Astrocyte (in vitro differentiated cells and primary cell): ENCODE data around the gene FNDC11.

Source experiments
- EZH2 ChIP-seq: IDR thresholded peaks from 2 replicates; pipeline ENCODE4 v1.6.1; 2012; ENCODE audit warnings: mild to moderate bottlenecking, low read length, inconsistent platforms; ENCODE audit not compliant: insufficient read depth
- TF ChIP-seq, protein P1 (sequence below): IDR thresholded peaks from 2 replicates; pipeline ENCODE4 v1.5.1; 2011; ENCODE audit warnings: low read depth, mild to moderate bottlenecking, inconsistent platforms, low read length, moderate library complexity; ENCODE audit not compliant: insufficient read depth

DNA sequence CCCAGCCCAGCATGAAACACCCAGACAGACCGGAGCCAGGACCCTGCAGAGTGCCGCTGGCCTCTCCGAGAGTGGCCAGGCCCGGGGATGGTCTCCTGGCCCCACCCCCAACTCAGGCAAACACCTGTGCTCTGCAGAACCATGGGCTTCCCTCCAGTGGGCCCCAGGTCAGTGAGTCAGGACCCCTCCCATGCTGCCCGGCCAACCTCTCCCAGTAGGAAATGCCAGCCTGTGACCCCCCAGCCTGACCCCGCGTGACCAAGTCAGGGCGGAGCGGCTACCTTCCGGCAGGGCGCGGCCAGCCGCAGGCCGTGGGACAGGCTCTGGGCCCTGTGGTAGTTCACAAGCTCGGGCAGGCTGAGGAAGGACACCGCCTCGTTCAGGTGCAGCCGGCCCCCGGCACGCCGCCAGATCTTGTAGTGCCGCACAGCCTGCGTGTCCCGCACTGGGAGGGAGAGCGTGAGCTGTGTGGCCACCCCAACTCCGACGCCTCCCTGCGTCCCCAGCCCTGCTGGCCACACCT lies 20.0 kb upstream of the FNDC11 start:
- TF ChIP-seq, protein P1, sequence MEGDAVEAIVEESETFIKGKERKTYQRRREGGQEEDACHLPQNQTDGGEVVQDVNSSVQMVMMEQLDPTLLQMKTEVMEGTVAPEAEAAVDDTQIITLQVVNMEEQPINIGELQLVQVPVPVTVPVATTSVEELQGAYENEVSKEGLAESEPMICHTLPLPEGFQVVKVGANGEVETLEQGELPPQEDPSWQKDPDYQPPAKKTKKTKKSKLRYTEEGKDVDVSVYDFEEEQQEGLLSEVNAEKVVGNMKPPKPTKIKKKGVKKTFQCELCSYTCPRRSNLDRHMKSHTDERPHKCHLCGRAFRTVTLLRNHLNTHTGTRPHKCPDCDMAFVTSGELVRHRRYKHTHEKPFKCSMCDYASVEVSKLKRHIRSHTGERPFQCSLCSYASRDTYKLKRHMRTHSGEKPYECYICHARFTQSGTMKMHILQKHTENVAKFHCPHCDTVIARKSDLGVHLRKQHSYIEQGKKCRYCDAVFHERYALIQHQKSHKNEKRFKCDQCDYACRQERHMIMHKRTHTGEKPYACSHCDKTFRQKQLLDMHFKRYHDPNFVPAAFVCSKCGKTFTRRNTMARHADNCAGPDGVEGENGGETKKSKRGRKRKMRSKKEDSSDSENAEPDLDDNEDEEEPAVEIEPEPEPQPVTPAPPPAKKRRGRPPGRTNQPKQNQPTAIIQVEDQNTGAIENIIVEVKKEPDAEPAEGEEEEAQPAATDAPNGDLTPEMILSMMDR = no peak
- TF ChIP-seq EZH2 = no peak
